Measurements from ENCODE around the gene RGS9. TPM values are rescaled to one million over a fixed set of nuclear protein-coding genes. Genes with fewer than 3 reads are reported as not detected.

Gene RGS9
- total RNA-seq, 1 experiment from 2014 or later = 8.6 TPM

- no TSS peak for BruUV-seq (replicated peaks)
- CTCF ChIA-PET = interaction anchor here (1.2 kb wide), 1 partner anchor 59 kb away, joined by 3 read pairs; the partner anchor contains the start of gene RGS9
- Histone ChIP-seq H3K27me3 (ENCODE audit: insufficient read depth, low read length) (no peaks in the 10 kb centered on the region), H3K4me3 (replicated peaks in 1 of 2; ENCODE audit: low read depth in 1 of 2, low read length in 2 of 2) (no peak overlapping the region), H3K79me2 (ENCODE audit: insufficient read depth, low read length) (no peaks in the 10 kb centered on the region), H3K27ac (ENCODE audit: low read depth, low read length) (no peak overlapping the region), H3K9ac (ENCODE audit: low read length) (no peak overlapping the region), H3K4me2 (ENCODE audit: low read length) (no peak overlapping the region), H3K9me3 (ENCODE audit: control insufficient read depth in 1 of 2, insufficient read depth in 1 of 2, low read depth in 1 of 2, low read length in 2 of 2) (no peaks in the 10 kb centered on the region), H3K36me3 (ENCODE audit: control insufficient read depth in 1 of 2, insufficient read depth in 2 of 2, low read length in 2 of 2) (no peaks in the 10 kb centered on the region), H3K4me1 (ENCODE audit: control insufficient read depth in 1 of 2, insufficient read depth in 2 of 2, low read length in 2 of 2) (peaks cover 0 to 20% of the 10 kb centered on the region in 2 experiments; a peak in 2 of 4 replicates), H4K20me1 (ENCODE audit: insufficient read depth) (no peaks in the 10 kb centered on the region), H2AFZ (ENCODE audit: low read depth, low read length, poor library complexity, severe bottlenecking) (no peak overlapping the region), H3K9me2 (ENCODE audit: insufficient read depth) (no peaks in the 10 kb centered on the region)
- POLR2A ChIA-PET = no interaction called here
- TF ChIP-seq CBX3 (IDR thresholded peaks at IDR 0.05; ENCODE audit: low read depth) (no peak), ELF1 (IDR thresholded peaks at IDR 0.05; ENCODE audit: borderline replicate concordance, low read depth) (no peak), RAD21 (IDR thresholded peaks at IDR 0.05; ENCODE audit: low read depth) (no peak), ZBTB33 (IDR thresholded peaks at IDR 0.05; ENCODE audit: extremely low read depth, insufficient replicate concordance, low read length) (no peak), SP1 (IDR thresholded peaks at IDR 0.05; ENCODE audit: low read depth) (no peak), CTCF (IDR thresholded peaks at IDR 0.05 in 2 of 3, conservative IDR thresholded peaks at IDR 0.05 in 1 of 3; ENCODE audit: borderline replicate concordance in 1 of 3, insufficient read depth in 1 of 3, low read depth in 2 of 3, low read length in 2 of 3) (no peak), FOSL1 (IDR thresholded peaks at IDR 0.05; ENCODE audit: low read depth) (no peak), YY1 (IDR thresholded peaks at IDR 0.05; ENCODE audit: extremely low read depth, insufficient replicate concordance, low read depth, low read length) (no peak), JUND (IDR thresholded peaks at IDR 0.05) (no peak), ZFX (IDR thresholded peaks at IDR 0.05) (no peak), EGR1 (IDR thresholded peaks at IDR 0.05; ENCODE audit: low read depth) (no peak), ATF3 (IDR thresholded peaks at IDR 0.05) (no peak), POLR2A (IDR thresholded peaks at IDR 0.05; ENCODE audit: borderline replicate concordance, extremely low read depth, insufficient read depth, insufficient read length) (no peak)
- intact Hi-C loops (cut with micrococcal nuclease) = loop anchor here (5.0 kb wide), 1 partner anchor 348 kb away; no protein-coding TSS in a partner anchor
- RAD21 ChIA-PET (ENCODE audit: low non-redundant PET in 1 of 2, low total read pairs in 2 of 2, uncharacterized antibody in 2 of 2, unreplicated experiment in 2 of 2) = no interaction called here
- no peak for DNase-seq (ENCODE audit: low read depth, low spot score)
- ATAC-seq = no peak
Measured at GRCh38 chr17:65195716-65196115, 58.5 kb downstream of the RGS9 start.
